HUDEP-2 (cell line): ENCODE measurements around the gene EIF2A.
A peak's percentile ranks its signal among the peaks of the same experiment; 100 is the strongest.
"Not testable (repeated sequence)": the region's sequence is repeated elsewhere in the genome, so short reads cannot be mapped to it uniquely, and the experiment has no call there.

ENCODE experiments used
- DNase-seq, 76 experiments: peaks; one replicate each; lab custom pipeline; 2025; ENCODE audit not compliant: unreplicated experiment in 76 of 76; lab: John Stamatoyannopoulos, UW

The EIF2A gene

GRCh38 chr3:150546226-150547044 lies at the start of gene EIF2A, which contains the start of gene SERP1:
TSS of gene EIF2A (plus strand) at chr3:150546787. CDS start at chr3:150546803, 16 bp downstream.
TSS of gene SERP1 (minus strand) at chr3:150546496. CDS start at chr3:150546135, 361 bp downstream.
- DNase-seq, result peak in 75 of 76 experiments; percentile 74 to 99 (median 97)

- peak in 14 of 76 experiments; percentile 2 to 26 (median 10) for DNase-seq
These were observed 48.6 kb upstream of the EIF2A start for GRCh38 chr3:150497956-150498355.

GRCh38 chr3:150500960-150501359 lies 45.6 kb upstream of the EIF2A start:
- not testable (repeated sequence) for DNase-seq

- DNase-seq, result no peak
These were observed 43.0 kb upstream of the EIF2A start for GRCh38 chr3:150503402-150504099.

- DNase-seq, result no peak
These were observed 42.1 kb upstream of the EIF2A start for GRCh38 chr3:150504483-150504882.

GRCh38 chr3:150508401-150508800 lies 38.2 kb upstream of the EIF2A start:
- no peak for DNase-seq

- no peak for DNase-seq
These were observed 36.8 kb upstream of the EIF2A start for GRCh38 chr3:150509780-150510179.

- DNase-seq, result no peak
These were observed 35.3 kb upstream of the EIF2A start for GRCh38 chr3:150511122-150511821.

- no peak for DNase-seq
These were observed 31.4 kb upstream of the EIF2A start for GRCh38 chr3:150515210-150515609.

GRCh38 chr3:150519026-150519425 lies 27.6 kb upstream of the EIF2A start:
- no peak for DNase-seq

GRCh38 chr3:150520408-150520807 lies 26.2 kb upstream of the EIF2A start:
- no peak for DNase-seq

- DNase-seq, result no peak
These were observed 25.1 kb upstream of the EIF2A start for GRCh38 chr3:150521463-150521862.

- no peak for DNase-seq
These were observed 23.0 kb upstream of the EIF2A start for GRCh38 chr3:150523538-150523937.

- no peak for DNase-seq
These were observed 18.9 kb upstream of the EIF2A start for GRCh38 chr3:150527464-150528255.

GRCh38 chr3:150528354-150528797 lies 18.2 kb upstream of the EIF2A start:
- DNase-seq, result peak in 4 of 76 experiments; percentile 2 to 9 (median 4)

- DNase-seq, result no peak
These were observed 14.8 kb upstream of the EIF2A start for GRCh38 chr3:150531775-150532174.

- DNase-seq, result no peak
These were observed 11.4 kb upstream of the EIF2A start for GRCh38 chr3:150535204-150535603.

GRCh38 chr3:150538324-150539208 lies 8.0 kb upstream of the EIF2A start:
- DNase-seq, result no peak

GRCh38 chr3:150540297-150540696 lies 6.3 kb upstream of the EIF2A start:
- DNase-seq, result no peak
